ENCODE results near the gene SUN1. TPM values are rescaled to one million over a fixed set of nuclear protein-coding genes. Genes with fewer than 3 reads are reported as not detected.
"Not testable (repeated sequence)": the region's sequence is repeated elsewhere in the genome, so short reads cannot be mapped to it uniquely, and the experiment has no call there.

Gene SUN1
- total and polyA plus RNA-seq, 12 donors = 69.2 to 211 (median 183) TPM

DNA sequence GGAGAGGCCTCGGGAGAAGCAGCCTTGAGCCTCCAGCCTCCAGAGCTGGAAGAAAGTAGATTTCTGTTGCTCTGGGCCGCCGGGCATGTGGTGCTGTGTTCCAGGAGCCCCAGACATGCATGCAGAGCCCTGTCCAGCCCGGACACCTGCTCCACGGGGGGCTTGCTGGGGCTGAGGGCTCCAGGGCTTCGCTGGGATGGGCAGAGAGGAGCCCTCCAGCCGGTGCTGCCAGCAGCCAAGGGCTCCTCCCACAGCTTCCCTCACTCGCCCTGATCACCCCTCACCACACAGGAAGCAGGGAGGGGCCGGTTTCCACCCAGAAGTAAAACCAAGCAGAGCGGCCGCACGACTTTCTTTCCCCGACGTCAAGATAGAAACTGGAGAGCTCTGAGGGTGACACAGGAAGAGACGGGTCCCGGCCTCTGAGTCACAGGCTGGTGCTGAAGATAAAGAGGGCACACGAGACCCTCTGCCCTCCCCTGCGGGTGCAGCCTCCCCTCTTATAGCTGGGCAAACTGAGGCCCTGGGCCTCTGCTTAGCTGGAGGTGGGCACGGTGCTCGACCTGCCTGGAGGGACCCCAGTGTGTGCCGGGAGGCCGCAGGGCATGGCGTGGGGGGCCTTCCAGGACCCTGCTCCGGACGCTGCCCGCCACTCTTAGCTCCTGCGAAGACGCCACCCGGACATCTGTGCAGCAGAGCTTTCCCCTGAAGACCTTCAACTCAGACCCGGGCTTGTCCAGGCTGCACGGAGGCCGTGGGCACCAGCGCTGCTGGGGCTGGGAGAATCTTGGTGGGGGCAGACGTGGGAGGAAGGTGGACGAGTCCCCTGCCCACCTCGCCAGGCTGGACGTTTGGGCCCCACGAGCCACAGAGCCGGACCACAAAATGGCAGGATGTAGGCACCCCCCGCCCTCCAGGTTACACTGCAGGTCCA is 91.1 kb downstream of the SUN1 start:
- 56 to 70% methylated on average over 40 of the region's 40 CpGs for WGBS, 2 donors
- Histone ChIP-seq H3K27me3 (peaks cover 0 to 13% (median 0%) of the 10 kb centered on the region in 7 donors), H3K27ac (peak overlapping the region in 6 of 10 donors; percentile 4 to 93 (median 14)), H3K36me3 (no peaks in the 10 kb centered on the region), H3K9me3 (no peaks in the 10 kb centered on the region), H3K4me3 (peak overlapping the region in 3 of 10 donors; percentile 1 to 47 (median 28)), H3K4me1 (peaks cover 0 to 56% (median 9%) of the 10 kb centered on the region in 9 donors)
- DNase-seq (peak; percentile 56 to 60), ATAC-seq (peak; percentile 5 to 80 (median 68))
- intact Hi-C loops (cut with DNase I) = no loop called here
- TF ChIP-seq, protein P1, sequence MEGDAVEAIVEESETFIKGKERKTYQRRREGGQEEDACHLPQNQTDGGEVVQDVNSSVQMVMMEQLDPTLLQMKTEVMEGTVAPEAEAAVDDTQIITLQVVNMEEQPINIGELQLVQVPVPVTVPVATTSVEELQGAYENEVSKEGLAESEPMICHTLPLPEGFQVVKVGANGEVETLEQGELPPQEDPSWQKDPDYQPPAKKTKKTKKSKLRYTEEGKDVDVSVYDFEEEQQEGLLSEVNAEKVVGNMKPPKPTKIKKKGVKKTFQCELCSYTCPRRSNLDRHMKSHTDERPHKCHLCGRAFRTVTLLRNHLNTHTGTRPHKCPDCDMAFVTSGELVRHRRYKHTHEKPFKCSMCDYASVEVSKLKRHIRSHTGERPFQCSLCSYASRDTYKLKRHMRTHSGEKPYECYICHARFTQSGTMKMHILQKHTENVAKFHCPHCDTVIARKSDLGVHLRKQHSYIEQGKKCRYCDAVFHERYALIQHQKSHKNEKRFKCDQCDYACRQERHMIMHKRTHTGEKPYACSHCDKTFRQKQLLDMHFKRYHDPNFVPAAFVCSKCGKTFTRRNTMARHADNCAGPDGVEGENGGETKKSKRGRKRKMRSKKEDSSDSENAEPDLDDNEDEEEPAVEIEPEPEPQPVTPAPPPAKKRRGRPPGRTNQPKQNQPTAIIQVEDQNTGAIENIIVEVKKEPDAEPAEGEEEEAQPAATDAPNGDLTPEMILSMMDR (IDR thresholded peaks at IDR 0.05) = no peak

GRCh38 chr7:924042-924441 is 91.8 kb downstream of the SUN1 start:
- ATAC-seq; DNase-seq; H3K9me3 ChIP-seq; H3K36me3 ChIP-seq; intact Hi-C loops (cut with DNase I); H3K27ac ChIP-seq: not testable (repeated sequence)
- Histone ChIP-seq H3K4me1 (peaks cover 0 to 63% (median 9%) of the 10 kb centered on the region in 9 donors), H3K27me3 (peaks cover 0 to 13% (median 0%) of the 10 kb centered on the region in 7 donors), H3K4me3 (peak overlapping the region in 1 of 10 donors; percentile 47)
- 76 to 83% methylated on average over 11 to 18 of the region's 25 CpGs for WGBS, 2 donors

Other genes starting within 250 kb of the SUN1 start
- 10 to 100 TPM; 18.0 to 30.0 (median 25.3) TPM for gene DNAAF5, start 105.8 kb upstream of the SUN1 start, total RNA-seq
- gene DNAAF5, start 105.8 kb upstream of the SUN1 start, polyA plus RNA-seq = 10 to 100 TPM; 10.4 to 12.8 TPM
- gene PRKAR1B, start 105.2 kb upstream of the SUN1 start, total RNA-seq = 10 to 100 TPM; 14.5 to 24.5 (median 21.2) TPM
- 10 to 100 TPM in 1 of 2 donors, 1 to 10 TPM in 1; 5.0 to 15.7 TPM for gene PRKAR1B, start 105.2 kb upstream of the SUN1 start, polyA plus RNA-seq
- 10 to 100 TPM; 14.7 to 25.0 (median 20.4) TPM for gene GET4, start 44.1 kb downstream of the SUN1 start, total RNA-seq
- 10 to 100 TPM; 32.8 to 38.6 TPM for gene GET4, start 44.1 kb downstream of the SUN1 start, polyA plus RNA-seq
- gene ADAP1, start 122.2 kb downstream of the SUN1 start, total RNA-seq = 10 to 100 TPM in 5 of 10 donors, 1 to 10 TPM in 5; 5.2 to 14.9 (median 9.7) TPM
- 10 to 100 TPM in 1 of 2 donors, 1 to 10 TPM in 1; 2.3 to 13.5 TPM for gene ADAP1, start 122.2 kb downstream of the SUN1 start, polyA plus RNA-seq
- 1 to 10 TPM; 3.7 to 9.1 (median 6.1) TPM for gene COX19, start 143.1 kb downstream of the SUN1 start, total RNA-seq
- 1 to 10 TPM; 4.7 to 6.9 TPM for gene COX19, start 143.1 kb downstream of the SUN1 start, polyA plus RNA-seq
- not detected for gene CYP2W1, start 150.7 kb downstream of the SUN1 start, total RNA-seq
- not detected for gene CYP2W1, start 150.7 kb downstream of the SUN1 start, polyA plus RNA-seq
- 10 to 100 TPM; 15.1 to 34.5 (median 22.7) TPM for gene GPR146, start 212.1 kb downstream of the SUN1 start, total RNA-seq
- gene GPR146, start 212.1 kb downstream of the SUN1 start, polyA plus RNA-seq = 10 to 100 TPM; 13.3 to 28.7 TPM

All from heart right ventricle (tissue), 16 donors.